Peyer's patch (tissue), 4 donors: Measurements from ENCODE around the gene ARL5C. TPM values are rescaled to one million over a fixed set of nuclear protein-coding genes. Genes with fewer than 3 reads are reported as not detected.

Experiments used
- DNase-seq, 3 donors: peaks; one replicate each; pipeline ENCODE4 v3.0.0-alpha.2; 2017 to 2019
- H3K27ac ChIP-seq, 4 donors: fragments of 200-600 bp; sonication (generic); one replicate each; pipeline ENCODE4 v1.5.1; 2016 to 2019
- H3K27me3 ChIP-seq, 2 donors: fragments of 200-600 bp; sonication (generic); one replicate each; pipeline ENCODE4 v1.5.1; 2019
- H3K36me3 ChIP-seq, 3 donors: fragments of 200-600 bp; sonication (generic); one replicate each; pipeline ENCODE4 v1.5.1; 2016 to 2019
- H3K4me1 ChIP-seq, 4 donors: fragments of 200-600 bp; sonication (generic); one replicate each; pipeline ENCODE4 v1.5.1; 2016 to 2019
- H3K4me3 ChIP-seq, 4 donors: fragments of 200-600 bp; sonication (generic); 1 replicate in 3 of 4; 2 replicates in 1 of 4; pipeline ENCODE4 v1.5.1; 2016 to 2019; ENCODE audit warnings: mild to moderate bottlenecking in 1 of 4
- H3K9me3 ChIP-seq, 4 donors: fragments of 200-600 bp; sonication (generic); one replicate each; pipeline ENCODE4 v1.5.1; 2016 to 2019; ENCODE audit warnings: mild to moderate bottlenecking in 1 of 4
- POLR2A ChIP-seq, 2 donors: fragments of 450-650 bp; IDR thresholded peaks; one replicate each; pipeline ENCODE4 v1.5.1; 2017; ENCODE audit warnings: antibody characterized with exemption in 2 of 2, mild to moderate bottlenecking in 2 of 2, moderate library complexity in 2 of 2
- total RNA-seq, 4 donors: library from RNA; depleted of rRNA; stranded (reverse); fragments of >200 nt; gene quantifications; one replicate each; pipeline ENCODE4 v1.1.0, GENCODE V29; 2016
- TF ChIP-seq, protein P1 (sequence below), 6 experiments: fragments of 450-650 bp in 4 of 6; fragments of 200-600 bp in 2 of 6; sonication (generic) in 1 of 6; IDR thresholded peaks; one replicate each; pipeline ENCODE4 v1.5.1; 2017 to 2019; ENCODE audit warnings: antibody characterized with exemption in 6 of 6, mild to moderate bottlenecking in 3 of 6, moderate library complexity in 1 of 6

Gene ARL5C
- total RNA-seq, 4 donors from 2014 or later, result not detected

DNA sequence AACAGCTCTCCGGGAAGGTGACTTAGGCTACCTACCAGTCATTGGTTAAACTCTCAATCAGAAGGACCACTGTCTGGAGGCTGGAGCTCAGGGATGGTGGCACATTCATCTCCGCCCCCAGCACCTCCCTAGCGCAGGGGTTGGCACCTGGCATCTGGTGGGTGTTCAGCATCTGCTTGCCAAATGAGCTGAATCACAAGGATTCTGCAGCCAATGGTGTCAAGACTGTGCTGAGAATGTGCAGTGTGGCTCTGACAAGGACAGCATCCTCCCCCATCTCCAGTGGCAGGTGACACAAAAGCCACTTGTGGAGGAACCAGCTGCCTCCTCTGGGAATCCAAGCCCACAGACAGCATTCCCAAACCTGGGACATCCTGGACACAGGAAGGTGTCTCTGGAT lies 49.7 kb downstream of the ARL5C start:
- H3K27me3 ChIP-seq, result no peaks in the 10 kb centered on the region
- no peak for TF ChIP-seq POLR2A (IDR thresholded peaks at IDR 0.05)
- TF ChIP-seq, protein P1, sequence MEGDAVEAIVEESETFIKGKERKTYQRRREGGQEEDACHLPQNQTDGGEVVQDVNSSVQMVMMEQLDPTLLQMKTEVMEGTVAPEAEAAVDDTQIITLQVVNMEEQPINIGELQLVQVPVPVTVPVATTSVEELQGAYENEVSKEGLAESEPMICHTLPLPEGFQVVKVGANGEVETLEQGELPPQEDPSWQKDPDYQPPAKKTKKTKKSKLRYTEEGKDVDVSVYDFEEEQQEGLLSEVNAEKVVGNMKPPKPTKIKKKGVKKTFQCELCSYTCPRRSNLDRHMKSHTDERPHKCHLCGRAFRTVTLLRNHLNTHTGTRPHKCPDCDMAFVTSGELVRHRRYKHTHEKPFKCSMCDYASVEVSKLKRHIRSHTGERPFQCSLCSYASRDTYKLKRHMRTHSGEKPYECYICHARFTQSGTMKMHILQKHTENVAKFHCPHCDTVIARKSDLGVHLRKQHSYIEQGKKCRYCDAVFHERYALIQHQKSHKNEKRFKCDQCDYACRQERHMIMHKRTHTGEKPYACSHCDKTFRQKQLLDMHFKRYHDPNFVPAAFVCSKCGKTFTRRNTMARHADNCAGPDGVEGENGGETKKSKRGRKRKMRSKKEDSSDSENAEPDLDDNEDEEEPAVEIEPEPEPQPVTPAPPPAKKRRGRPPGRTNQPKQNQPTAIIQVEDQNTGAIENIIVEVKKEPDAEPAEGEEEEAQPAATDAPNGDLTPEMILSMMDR (IDR thresholded peaks at IDR 0.05), result no peak

DNA sequence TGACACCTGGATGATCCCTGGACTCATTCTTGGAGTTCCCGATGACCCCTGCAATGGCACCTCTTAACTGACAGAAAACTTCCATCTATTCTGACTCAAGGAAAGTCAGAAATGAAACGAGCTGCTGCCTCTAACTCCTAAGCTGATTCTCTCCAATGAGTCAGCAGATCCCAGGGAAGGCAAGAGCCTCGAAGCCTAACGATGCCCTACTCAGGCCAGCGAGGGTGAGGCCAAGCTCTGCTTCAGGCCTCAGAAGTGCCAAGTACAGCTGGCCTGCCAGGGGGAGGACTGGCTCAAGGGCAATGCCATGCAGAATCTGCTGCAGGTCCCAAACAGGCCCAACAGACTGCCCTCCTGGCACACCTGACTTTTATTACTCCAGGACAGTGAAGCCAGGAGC lies 50.8 kb downstream of the ARL5C start:
- no peaks in the 10 kb centered on the region for H3K9me3 ChIP-seq
- H3K27ac ChIP-seq, result peak overlapping the region in 3 of 4 donors; percentile 25 to 34 (median 26)
- H3K36me3 ChIP-seq, result no peaks in the 10 kb centered on the region
- H3K27me3 ChIP-seq, result no peaks in the 10 kb centered on the region
- no peak for TF ChIP-seq POLR2A (IDR thresholded peaks at IDR 0.05)
- TF ChIP-seq, protein P1 (IDR thresholded peaks at IDR 0.05), result no peak
- H3K4me3 ChIP-seq, result no peak overlapping the region
- H3K4me1 ChIP-seq, result no peaks in the 10 kb centered on the region
- no peak for DNase-seq

More for the DNA sequence above, 49.7 kb downstream of the ARL5C start:
- Histone ChIP-seq H3K4me3 (no peak overlapping the region), H3K36me3 (no peaks in the 10 kb centered on the region), H3K4me1 (no peaks in the 10 kb centered on the region), H3K27ac (no peak overlapping the region), H3K9me3 (no peaks in the 10 kb centered on the region)
- no peak for DNase-seq

DNA sequence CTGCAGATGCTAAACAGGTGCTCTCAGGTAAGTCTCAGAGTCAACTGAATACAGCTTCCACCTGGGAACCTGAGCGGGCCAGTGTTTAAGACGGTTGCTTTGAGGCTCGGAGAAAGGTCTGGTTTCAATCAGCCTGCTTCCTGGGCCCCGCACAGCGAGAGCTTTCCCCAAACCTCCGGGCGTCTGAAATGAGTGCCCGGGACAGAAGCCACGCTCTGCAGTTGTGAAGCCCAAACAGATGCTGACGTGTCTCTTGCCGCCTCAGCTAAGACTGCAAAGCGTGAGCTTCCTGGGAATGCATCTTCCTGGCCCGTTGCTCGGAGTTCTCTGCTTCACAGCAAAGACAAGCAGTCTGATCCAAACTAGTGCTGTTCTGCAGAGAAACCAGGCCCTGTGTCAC lies 51.2 kb downstream of the ARL5C start:
- no peaks in the 10 kb centered on the region for H3K27me3 ChIP-seq
- no peaks in the 10 kb centered on the region for H3K9me3 ChIP-seq
- H3K4me1 ChIP-seq, result no peaks in the 10 kb centered on the region
- H3K36me3 ChIP-seq, result no peaks in the 10 kb centered on the region
- TF ChIP-seq POLR2A (IDR thresholded peaks at IDR 0.05), result no peak
- TF ChIP-seq, protein P1 (IDR thresholded peaks at IDR 0.05), result no peak
- H3K4me3 ChIP-seq, result no peak overlapping the region
- H3K27ac ChIP-seq, result peak overlapping the region in 2 of 4 donors; percentile 25 to 26
- DNase-seq, result no peak

DNA sequence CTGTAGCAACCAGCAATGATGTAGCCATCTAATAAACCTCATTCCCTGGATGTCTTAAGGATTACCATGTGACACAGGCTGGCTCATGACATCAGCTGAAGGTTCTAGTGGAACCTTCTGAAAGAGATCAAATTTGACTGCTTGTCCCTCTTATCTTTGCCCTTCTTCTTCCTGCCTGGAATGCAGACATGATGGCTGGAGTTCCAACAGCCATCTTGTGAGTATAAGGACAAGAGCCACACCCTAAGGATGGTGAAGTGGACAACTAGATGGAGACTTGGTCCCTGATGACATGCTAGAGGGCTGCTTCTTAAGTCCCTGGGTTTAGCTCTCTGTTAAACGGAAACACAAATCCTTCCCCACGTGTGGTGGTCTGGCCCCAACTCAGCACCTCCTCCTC lies 52.1 kb downstream of the ARL5C start:
- Histone ChIP-seq H3K36me3 (no peaks in the 10 kb centered on the region), H3K4me3 (no peak overlapping the region), H3K4me1 (no peaks in the 10 kb centered on the region), H3K27ac (no peak overlapping the region), H3K27me3 (no peaks in the 10 kb centered on the region), H3K9me3 (no peaks in the 10 kb centered on the region)
- no peak for DNase-seq
- TF ChIP-seq, protein P1 (IDR thresholded peaks at IDR 0.05), result no peak
- no peak for TF ChIP-seq POLR2A (IDR thresholded peaks at IDR 0.05)

DNA sequence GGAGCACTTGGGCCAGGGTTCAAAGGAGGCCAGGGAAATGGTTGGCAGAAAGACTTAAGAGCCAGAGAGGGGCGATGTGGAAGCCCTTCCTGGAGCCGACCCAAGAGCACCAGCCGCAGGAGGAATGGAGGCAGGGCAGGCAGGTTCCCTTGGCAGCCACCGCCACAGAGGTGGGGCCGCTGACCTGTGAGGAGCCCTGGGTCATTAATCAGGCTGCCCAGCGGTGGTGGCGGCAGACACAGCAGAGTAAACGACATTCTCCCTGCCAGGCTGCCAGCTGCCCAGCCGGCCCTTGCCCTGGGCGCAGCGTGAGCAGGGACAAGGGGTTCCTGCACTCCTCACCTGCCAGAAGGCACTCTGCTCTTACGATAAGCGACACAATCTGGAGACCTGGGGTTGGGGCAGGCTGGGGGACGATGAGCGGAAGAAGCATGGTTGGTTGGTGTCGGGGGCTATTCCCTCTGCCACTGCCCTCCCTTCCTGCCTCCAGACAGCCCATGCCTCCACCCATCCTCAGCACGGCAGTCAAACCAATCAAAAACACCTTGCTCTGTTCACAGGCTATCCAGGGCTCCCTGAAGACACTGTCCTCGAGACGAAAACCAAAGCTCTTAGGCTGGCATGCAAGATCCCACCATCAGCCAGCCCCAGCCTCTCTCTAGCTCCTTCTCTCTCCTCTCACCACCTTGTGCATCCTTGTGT lies 55.4 kb downstream of the ARL5C start:
- no peaks in the 10 kb centered on the region for H3K27me3 ChIP-seq
- TF ChIP-seq, protein P1 (IDR thresholded peaks at IDR 0.05), result no peak
- no peak for TF ChIP-seq POLR2A (IDR thresholded peaks at IDR 0.05)
- H3K4me1 ChIP-seq, result no peaks in the 10 kb centered on the region
- no peaks in the 10 kb centered on the region for H3K9me3 ChIP-seq
- no peak for DNase-seq
- H3K4me3 ChIP-seq, result no peak overlapping the region
- no peaks in the 10 kb centered on the region for H3K36me3 ChIP-seq
- no peak overlapping the region for H3K27ac ChIP-seq
